Measurements from ENCODE around the gene ADORA2A.

- no peak for TF ChIP-seq YY1 (IDR thresholded peaks at IDR 0.05; ENCODE audit: low read depth, low read length)
- TF ChIP-seq CTCF (IDR thresholded peaks at IDR 0.05; ENCODE audit: control extremely low read depth in 1 of 3, insufficient read depth in 1 of 3, low read depth in 1 of 3, low read length in 3 of 3): no peak
- no peak for TF ChIP-seq CBX8 (IDR thresholded peaks at IDR 0.05; ENCODE audit: borderline replicate concordance, low read depth, low read length)
- no peak for TF ChIP-seq JUN (IDR thresholded peaks at IDR 0.05; ENCODE audit: low read depth, low read length)
- TF ChIP-seq PHF8 (conservative IDR thresholded peaks at IDR 0.05; ENCODE audit: low read depth, low read length): no peak
- no peak for TF ChIP-seq POLR2A (IDR thresholded peaks at IDR 0.05; ENCODE audit: control extremely low read depth in 1 of 2, low read depth in 2 of 2, low read length in 2 of 2)
- no peak for TF ChIP-seq JUND (IDR thresholded peaks at IDR 0.05; ENCODE audit: low read length)
- no peak for TF ChIP-seq GTF2F1 (IDR thresholded peaks at IDR 0.05; ENCODE audit: borderline replicate concordance, low read depth, low read length)
- no peak for TF ChIP-seq USF2 (IDR thresholded peaks at IDR 0.05; ENCODE audit: low read length)
Observed at GRCh38 chr22:24440718-24441405, 13.5 kb downstream of the ADORA2A start.
